Liver (tissue), 3 donors: ENCODE data around the gene SPON2.

Source experiments
- EGR1 ChIP-seq, 2 donors: IDR thresholded peaks; 2 replicates each; pipeline ENCODE4 v1.6.1; 2016 to 2018; ENCODE audit warnings: antibody characterized with exemption in 2 of 2, low read depth in 2 of 2
- GABPA ChIP-seq, 2 donors: IDR thresholded peaks in 1 of 2; conservative IDR thresholded peaks in 1 of 2; 2 replicates each; pipeline ENCODE4 v1.6.1; 2016; ENCODE audit warnings: antibody characterized with exemption in 2 of 2, mild to moderate bottlenecking in 1 of 2, moderate library complexity in 1 of 2
- JUND ChIP-seq, 2 donors: IDR thresholded peaks; 2 replicates each; pipeline ENCODE4 v1.6.1; 2016; ENCODE audit warnings: antibody characterized with exemption in 2 of 2
- RAD21 ChIP-seq, 2 donors: IDR thresholded peaks; 2 replicates each; pipeline ENCODE4 v1.6.1; 2016; ENCODE audit warnings: antibody characterized with exemption in 2 of 2, mild to moderate bottlenecking in 2 of 2
- RXRA ChIP-seq, 2 donors: IDR thresholded peaks; 2 replicates each; pipeline ENCODE4 v1.6.1; 2017 to 2018; ENCODE audit warnings: antibody characterized with exemption in 2 of 2, mild to moderate bottlenecking in 1 of 2
- SP1 ChIP-seq: IDR thresholded peaks from 2 replicates; pipeline ENCODE4 v1.6.1; 2018; ENCODE audit warnings: antibody characterized with exemption, mild to moderate bottlenecking
- TAF1 ChIP-seq: conservative IDR thresholded peaks from 2 replicates; pipeline ENCODE4 v1.6.1; 2016; ENCODE audit warnings: antibody characterized with exemption, mild to moderate bottlenecking
- YY1 ChIP-seq: IDR thresholded peaks from 2 replicates; pipeline ENCODE4 v1.6.1; 2016; ENCODE audit warnings: antibody characterized with exemption, mild to moderate bottlenecking
- TF ChIP-seq, protein P1 (sequence below): fragments of 150-350 bp; IDR thresholded peaks from 2 replicates; pipeline ENCODE4 v1.5.1; 2017; ENCODE audit warnings: improper control_type of control experiment, low read depth, low read length; ENCODE audit not compliant: missing input control
- TF ChIP-seq, protein P2 (sequence below): IDR thresholded peaks from 2 replicates; pipeline ENCODE4 v1.6.1; 2016; ENCODE audit warnings: antibody characterized with exemption
- TF ChIP-seq, protein P3 (sequence below): IDR thresholded peaks from 2 replicates; pipeline ENCODE4 v1.6.1; 2016; ENCODE audit warnings: antibody characterized with exemption
- TF ChIP-seq, protein P4 (sequence below): IDR thresholded peaks from 2 replicates; pipeline ENCODE4 v1.6.1; 2016; ENCODE audit warnings: antibody characterized with exemption, mild to moderate bottlenecking
- donor health status: healthy.
- donor health status: healthy.

DNA sequence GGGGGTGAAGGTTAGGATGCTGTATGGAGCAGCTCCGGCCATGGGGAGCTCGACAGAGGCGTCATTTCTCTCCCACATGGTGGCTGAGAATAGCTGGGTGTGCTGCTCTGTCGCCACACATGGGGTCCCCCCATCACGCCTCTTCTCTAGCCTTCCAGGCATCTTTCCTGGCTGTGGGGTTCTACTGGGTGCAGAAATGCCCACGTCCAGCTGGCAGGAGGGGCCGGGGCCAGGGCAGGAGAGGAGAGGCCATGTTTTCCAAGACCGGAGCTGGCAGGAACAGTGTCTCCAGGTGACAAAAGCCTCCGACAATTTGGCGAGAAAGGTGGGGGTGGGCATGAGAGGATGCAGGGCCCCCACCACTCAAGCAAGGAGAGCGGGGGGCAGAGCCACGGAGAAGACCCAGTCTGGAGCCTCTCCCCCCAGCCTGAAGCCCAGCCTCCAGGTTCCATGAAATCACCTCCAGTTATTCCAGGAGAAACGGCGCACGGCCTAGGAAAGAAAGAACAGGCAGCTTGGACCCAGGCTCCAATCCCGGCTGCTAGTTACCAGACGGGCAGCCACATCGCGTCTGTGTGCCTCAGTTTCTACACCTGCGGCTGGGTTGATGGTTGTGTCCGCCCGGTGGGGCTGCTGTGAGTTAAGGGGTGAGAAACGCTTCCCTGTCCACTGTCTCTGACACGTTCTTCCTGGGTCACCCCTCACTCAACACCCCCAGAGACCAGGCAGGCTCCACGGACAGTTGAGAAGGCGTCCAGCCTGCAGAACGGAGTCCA, 27.4 kb upstream of the SPON2 start:
- TF ChIP-seq, protein P1, sequence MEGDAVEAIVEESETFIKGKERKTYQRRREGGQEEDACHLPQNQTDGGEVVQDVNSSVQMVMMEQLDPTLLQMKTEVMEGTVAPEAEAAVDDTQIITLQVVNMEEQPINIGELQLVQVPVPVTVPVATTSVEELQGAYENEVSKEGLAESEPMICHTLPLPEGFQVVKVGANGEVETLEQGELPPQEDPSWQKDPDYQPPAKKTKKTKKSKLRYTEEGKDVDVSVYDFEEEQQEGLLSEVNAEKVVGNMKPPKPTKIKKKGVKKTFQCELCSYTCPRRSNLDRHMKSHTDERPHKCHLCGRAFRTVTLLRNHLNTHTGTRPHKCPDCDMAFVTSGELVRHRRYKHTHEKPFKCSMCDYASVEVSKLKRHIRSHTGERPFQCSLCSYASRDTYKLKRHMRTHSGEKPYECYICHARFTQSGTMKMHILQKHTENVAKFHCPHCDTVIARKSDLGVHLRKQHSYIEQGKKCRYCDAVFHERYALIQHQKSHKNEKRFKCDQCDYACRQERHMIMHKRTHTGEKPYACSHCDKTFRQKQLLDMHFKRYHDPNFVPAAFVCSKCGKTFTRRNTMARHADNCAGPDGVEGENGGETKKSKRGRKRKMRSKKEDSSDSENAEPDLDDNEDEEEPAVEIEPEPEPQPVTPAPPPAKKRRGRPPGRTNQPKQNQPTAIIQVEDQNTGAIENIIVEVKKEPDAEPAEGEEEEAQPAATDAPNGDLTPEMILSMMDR = no peak
- TF ChIP-seq YY1 = no peak
- TF ChIP-seq RAD21 (IDR thresholded peaks at IDR 0.05) = no peak
- TF ChIP-seq, protein P2, sequence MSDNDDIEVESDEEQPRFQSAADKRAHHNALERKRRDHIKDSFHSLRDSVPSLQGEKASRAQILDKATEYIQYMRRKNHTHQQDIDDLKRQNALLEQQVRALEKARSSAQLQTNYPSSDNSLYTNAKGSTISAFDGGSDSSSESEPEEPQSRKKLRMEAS = no peak
- no peak for TF ChIP-seq EGR1 (IDR thresholded peaks at IDR 0.05; ENCODE audit: low read depth in 2 of 2)
- TF ChIP-seq TAF1 = no peak
- TF ChIP-seq RXRA (IDR thresholded peaks at IDR 0.05) = no peak
- TF ChIP-seq GABPA (IDR thresholded peaks at IDR 0.05 in 1 of 2, conservative IDR thresholded peaks at IDR 0.05 in 1 of 2) = no peak
- no peak for TF ChIP-seq SP1
- no peak for TF ChIP-seq JUND (IDR thresholded peaks at IDR 0.05)
- TF ChIP-seq, protein P3, sequence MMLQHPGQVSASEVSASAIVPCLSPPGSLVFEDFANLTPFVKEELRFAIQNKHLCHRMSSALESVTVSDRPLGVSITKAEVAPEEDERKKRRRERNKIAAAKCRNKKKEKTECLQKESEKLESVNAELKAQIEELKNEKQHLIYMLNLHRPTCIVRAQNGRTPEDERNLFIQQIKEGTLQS = no peak
- TF ChIP-seq, protein P4, sequence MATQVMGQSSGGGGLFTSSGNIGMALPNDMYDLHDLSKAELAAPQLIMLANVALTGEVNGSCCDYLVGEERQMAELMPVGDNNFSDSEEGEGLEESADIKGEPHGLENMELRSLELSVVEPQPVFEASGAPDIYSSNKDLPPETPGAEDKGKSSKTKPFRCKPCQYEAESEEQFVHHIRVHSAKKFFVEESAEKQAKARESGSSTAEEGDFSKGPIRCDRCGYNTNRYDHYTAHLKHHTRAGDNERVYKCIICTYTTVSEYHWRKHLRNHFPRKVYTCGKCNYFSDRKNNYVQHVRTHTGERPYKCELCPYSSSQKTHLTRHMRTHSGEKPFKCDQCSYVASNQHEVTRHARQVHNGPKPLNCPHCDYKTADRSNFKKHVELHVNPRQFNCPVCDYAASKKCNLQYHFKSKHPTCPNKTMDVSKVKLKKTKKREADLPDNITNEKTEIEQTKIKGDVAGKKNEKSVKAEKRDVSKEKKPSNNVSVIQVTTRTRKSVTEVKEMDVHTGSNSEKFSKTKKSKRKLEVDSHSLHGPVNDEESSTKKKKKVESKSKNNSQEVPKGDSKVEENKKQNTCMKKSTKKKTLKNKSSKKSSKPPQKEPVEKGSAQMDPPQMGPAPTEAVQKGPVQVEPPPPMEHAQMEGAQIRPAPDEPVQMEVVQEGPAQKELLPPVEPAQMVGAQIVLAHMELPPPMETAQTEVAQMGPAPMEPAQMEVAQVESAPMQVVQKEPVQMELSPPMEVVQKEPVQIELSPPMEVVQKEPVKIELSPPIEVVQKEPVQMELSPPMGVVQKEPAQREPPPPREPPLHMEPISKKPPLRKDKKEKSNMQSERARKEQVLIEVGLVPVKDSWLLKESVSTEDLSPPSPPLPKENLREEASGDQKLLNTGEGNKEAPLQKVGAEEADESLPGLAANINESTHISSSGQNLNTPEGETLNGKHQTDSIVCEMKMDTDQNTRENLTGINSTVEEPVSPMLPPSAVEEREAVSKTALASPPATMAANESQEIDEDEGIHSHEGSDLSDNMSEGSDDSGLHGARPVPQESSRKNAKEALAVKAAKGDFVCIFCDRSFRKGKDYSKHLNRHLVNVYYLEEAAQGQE = no peak
